ENCODE data around the gene HES1.

HES1 gene

DNA sequence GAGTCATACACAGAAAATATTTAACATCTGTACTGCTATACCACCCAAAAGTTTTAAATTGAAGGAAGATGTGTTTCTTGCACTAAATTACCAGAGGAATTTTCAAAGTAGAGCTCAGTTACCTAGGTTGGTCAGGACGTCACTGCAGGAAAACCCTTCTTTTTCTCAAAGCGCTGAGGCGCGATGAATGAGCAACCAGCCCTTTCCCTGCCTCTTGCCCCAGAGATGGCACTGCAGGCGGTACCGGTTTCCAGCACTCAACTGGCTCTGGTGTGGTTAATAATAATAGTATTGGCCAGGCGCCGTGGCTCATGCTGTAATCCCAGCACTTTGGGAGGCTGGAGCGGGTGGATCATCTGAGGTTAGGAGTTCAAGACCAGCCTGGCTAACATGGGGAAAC, 49.3 kb downstream of the HES1 start:
- peaks cover 7% of the 10 kb centered on the region for H3K4me1 Mint-ChIP-seq (ENCODE audit: low read depth)
- no peak overlapping the region for H3K4me3 Mint-ChIP-seq
- DNase-seq (ENCODE audit: low spot score) = no peak
- H3K27me3 Mint-ChIP-seq (ENCODE audit: low read depth) = peaks cover 8% of the 10 kb centered on the region
- no peak overlapping the region for H3K27ac Mint-ChIP-seq
- H3K36me3 Mint-ChIP-seq (ENCODE audit: low read depth) = no peaks in the 10 kb centered on the region
- H3K9me3 Mint-ChIP-seq = no peaks in the 10 kb centered on the region

DNA sequence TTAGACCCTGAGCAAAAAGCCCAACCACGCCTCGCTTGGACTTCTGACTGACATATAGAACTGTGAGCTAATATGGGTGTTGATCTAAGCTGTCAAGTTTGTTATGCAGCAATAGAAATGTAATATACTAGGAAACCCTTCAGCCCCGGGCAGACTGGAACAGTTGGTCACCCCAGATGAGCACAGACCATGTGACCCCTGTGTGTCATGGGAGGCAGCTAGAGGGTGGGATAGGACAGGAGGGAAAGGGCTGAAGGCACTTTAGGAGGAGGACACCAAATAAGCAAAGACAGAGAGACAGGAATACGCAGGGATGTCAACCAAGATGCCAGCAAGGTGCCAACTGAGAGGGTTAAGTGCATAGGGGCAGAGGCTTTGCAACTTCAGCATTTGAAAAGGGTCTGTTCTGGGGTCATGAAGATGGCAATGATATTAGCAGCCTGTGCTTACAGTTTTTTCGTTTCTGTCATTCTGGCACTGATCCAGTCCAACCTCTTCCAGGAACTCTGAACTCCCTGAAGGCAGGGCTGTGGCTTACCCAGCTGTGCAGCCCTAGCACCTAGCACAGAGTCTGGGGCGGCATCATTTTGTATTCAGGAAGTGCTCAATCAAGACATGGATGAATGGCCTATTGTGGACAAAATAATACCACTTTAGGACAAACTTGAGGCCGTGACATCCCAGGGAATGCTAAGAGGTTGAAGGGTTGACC, 51.4 kb downstream of the HES1 start:
- no peak for DNase-seq (ENCODE audit: low spot score)
- Mint-ChIP-seq H3K36me3 (ENCODE audit: low read depth) (no peaks in the 10 kb centered on the region), H3K27me3 (ENCODE audit: low read depth) (peaks cover 5% of the 10 kb centered on the region), H3K9me3 (no peaks in the 10 kb centered on the region), H3K27ac (no peak overlapping the region), H3K4me1 (ENCODE audit: low read depth) (peaks cover 6% of the 10 kb centered on the region), H3K4me3 (no peak overlapping the region)
